HG02870 (cell line): ENCODE data around the gene TSPOAP1.

Source experiments
- ATAC-seq: cut with Tn5 transposase; IDR thresholded peaks from one replicate; pipeline ENCODE4 v1.9.1; 2021; ENCODE audit warnings: mild to moderate bottlenecking, moderate library complexity; ENCODE audit not compliant: unreplicated experiment

Gene TSPOAP1

DNA sequence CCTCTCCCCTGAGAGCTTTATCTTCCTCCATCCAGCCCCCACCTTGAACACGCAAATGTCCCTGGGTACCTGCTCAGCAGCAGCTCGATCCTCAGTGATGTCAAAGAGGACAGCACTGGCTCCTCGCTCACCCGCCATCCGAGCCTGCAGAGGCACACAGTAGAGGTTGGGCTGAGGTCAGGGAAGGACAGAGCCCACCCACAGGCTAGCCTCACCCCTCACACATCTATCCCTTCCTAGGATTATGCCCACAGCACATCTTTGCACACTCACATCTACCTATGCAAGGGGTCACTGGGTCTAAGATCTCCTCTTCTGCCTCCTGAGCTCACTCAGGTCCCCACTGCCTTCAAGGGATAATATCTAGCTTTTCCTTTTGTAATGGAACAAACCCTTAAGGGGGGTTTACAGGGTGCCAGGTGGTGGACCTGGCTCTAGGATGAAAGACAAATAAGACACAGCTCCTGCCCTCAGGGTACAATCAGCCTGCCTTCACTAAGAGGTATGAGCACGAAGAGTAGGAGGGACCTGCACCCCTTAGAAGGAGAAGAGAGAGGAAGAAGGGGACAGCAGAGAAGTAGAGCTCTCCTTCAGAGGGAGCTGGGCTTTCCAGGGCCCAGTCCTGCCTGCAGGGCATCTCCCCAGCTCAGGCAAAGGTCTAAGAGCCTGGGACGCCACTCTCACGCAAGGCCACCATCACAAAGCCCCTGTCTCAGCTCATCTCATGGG lies 35.0 kb upstream of the TSPOAP1 start:
- ATAC-seq = no peak

DNA sequence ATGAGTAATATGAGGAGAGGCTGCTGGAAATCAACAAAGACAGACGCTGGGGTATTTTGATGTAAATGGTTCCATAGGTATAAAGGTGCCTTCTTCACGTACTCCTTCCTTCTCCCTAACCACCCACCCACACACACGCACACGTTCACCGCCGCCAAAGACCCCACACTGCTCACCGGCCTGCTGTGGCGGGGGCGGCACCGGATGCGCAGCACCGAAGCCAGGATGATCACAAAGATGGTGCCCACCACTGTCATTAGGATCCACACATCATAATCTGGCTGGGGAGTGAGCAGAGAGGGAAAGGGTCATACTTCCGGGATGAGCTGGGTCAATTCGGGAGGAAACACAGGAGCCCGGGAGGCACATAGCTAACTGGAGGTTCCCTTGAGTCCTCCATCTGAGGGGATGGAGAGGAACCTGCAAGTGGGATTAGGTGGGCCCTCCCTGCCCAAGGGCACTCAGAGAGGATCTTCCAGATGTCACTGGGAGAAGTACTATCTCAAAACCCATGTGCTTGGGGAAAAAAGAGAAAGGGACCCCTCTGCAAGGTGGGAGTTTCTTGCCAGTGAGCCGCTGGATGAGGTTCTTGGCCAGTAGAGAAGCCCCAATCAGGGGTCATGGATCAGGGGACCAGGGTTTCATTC lies 33.9 kb upstream of the TSPOAP1 start:
- ATAC-seq = no peak

DNA sequence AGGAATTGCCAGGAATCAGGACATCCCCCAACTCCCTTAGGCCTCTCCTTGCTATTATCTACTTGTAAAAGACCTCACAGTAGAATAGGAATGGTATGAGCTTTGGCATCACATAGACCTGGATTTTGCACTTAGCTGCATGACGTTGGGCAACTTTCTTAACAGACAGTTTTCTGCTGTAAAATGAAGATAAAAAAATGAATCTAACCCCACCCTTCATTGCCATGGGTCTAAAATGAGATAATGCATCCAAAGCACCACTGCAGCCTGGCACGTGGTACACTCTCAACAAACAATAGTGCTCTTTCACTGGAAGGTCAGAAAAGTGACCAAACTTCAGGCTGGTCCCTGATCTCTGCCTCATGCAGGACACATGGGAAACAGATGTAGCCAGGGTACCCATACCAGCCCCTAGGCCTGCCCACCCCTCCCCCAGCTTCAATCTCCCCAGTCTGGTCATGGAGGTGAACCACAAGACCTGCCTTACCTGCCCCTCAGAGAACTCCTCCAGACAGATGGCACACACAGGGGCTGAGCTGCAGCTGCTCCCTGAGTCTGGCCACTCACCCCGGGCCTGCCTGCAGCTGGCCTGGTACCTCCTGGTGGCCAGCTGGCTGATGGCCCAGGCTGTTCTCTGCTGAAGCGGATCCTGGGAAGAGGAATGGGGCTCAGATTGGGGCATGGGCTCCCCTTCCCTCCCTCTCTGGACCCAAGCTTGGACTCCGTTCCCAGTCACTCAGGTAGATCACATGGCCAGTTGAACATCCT lies 31.9 kb upstream of the TSPOAP1 start:
- no peak for ATAC-seq

DNA sequence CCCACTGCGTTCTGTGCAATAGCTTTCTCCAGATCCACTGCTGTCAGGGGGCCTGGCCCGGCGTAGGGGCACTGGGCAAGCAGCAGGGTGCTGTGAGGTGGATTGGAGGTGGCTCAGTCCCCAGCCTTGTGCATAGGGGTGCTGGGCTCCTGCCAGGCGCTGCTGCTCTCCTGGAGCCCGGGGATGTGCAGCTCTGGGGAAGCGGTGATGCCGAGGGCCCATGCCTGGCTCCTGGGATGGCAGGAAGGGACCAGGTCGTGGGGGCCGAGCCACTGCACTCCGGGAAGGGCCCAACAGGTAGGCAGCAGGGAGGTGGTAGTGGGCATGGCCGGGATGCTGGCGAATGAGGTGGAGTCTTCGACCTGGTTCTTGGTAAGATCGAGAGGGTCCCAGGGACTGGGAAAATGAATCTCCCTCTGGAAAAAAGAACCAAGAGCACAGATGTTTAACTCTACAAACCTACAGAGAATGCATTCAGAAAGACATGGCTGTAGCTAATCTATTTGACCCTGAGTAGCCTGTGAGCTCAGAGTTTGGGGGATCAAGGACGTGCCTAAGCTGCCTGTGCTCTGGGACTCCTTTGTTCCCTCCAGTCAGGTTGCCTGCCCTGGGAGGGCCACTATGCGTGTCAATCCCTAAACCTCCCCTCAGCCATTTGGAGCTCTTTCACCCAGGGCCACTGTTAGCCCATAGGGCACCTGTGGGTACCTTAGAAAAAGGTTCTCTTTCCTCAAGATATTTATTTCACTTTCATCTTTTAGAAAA lies 30.0 kb upstream of the TSPOAP1 start:
- ATAC-seq = no peak

DNA sequence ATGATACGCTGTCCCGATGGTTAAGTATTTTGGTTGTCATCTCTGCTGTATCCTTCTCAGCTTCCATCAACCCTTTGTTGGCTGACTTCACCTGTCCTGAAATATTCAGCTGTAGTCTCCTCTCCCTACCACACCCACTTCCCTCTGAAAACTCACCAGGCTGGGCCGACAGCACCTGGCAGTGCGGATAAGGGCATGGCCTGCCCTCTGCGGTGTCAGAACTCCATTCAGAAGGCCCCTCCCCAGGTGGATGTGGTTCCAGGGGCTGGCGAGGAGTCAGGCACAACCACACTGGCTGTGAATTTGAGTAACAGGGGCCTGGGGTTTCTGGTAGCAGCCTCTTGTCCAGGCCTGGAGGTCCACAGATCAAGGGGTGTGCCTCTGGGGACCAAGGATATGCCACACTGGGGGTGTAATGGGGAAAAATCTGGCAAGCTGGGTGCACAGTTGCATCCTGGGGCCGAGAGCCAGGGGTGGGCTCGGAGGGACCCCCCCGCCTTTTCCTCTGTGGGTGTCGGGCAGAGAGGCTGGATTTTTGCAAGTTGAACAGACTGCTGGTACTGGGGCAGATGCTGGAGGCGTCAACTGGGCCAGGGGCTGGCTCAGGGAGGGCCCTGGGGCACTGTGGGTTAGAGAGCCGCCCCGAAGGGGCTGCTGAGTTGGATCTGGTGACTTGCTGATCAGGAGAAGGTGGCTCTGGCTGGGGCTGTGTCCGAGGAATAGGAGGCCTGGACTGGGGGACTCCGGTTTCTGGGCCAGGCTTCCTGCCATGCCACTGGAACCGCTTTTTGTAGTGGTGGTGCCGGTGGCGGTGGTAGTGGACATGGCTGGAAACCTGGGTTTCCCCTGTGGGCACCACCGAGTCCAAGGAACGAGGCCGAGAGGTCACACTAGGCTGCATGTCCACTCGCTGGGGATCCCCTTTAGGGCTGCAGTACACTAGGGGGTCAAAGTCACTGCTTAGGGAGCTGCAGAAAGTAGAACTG lies 29.0 kb upstream of the TSPOAP1 start:
- ATAC-seq = no peak

DNA sequence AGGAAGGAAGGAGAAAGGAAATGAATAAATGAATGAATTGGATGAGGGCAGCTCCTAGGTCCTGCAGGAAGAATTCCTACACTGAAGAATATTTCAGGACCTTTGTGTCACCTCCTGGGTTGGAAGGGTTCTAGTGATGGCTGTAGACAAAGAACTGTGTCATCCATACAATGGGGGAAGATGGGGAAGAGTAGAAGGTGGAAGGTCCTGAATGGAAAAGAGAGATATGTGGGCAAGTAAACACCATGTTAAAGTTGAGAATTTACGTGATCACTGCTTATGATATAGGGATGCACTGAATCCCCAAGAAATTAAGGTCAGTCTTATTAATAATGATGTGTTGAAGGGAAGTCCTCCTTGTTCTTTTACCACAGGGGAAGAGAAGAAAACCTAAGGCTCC lies 27.6 kb upstream of the TSPOAP1 start:
- no peak for ATAC-seq

DNA sequence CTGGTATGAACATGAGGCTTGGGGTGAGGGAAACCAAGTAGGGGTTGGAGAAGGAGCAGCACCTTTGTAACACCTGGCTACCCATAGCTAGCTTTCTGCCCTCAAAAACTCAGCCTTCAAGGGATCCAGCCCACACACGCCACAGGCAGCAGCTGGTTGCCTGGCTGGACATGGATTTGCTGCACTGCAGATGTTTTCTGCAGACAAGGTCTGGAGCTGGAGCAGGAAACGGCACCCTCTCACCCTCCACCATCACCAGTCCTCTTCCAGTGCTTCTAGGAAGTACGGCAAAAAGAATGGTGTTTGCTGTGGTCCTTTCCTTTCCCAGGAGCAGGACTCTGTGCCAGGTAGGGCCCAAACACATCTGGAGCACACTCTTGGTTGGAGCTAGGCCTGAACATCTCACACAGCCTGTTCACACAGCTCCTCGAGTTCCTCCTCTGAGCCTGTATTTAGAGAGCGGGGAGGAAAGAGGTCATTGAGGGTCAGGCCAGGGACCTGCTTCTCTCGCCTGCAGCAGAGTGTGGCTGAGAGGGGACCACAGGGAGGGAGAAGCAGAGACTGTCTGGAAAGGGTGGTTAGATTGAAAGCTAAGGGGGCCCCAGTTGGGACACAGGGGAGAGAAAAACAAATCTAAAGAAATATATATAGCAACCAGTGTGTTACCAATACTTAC lies 26.1 kb upstream of the TSPOAP1 start:
- ATAC-seq = no peak

DNA sequence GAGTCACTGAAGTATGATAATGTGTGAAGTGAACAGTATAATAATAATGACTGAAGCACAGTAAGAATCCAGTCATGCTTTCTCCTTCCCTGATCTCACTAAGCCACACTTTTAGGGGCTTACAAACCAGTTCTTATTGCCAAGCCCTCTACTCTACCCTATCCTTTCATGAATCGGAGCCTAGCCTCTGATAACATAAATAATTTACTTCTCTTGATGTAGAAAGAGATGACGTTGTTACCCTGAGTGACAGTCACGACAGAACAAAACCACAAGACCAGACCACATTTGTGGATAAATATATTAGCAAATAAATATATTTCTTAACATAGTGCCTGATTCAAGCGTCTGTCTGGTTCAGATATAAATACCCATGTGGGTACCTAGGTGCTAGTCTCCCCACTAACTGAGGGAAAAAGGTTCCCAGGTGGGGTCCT lies 24.8 kb upstream of the TSPOAP1 start:
- no peak for ATAC-seq

DNA sequence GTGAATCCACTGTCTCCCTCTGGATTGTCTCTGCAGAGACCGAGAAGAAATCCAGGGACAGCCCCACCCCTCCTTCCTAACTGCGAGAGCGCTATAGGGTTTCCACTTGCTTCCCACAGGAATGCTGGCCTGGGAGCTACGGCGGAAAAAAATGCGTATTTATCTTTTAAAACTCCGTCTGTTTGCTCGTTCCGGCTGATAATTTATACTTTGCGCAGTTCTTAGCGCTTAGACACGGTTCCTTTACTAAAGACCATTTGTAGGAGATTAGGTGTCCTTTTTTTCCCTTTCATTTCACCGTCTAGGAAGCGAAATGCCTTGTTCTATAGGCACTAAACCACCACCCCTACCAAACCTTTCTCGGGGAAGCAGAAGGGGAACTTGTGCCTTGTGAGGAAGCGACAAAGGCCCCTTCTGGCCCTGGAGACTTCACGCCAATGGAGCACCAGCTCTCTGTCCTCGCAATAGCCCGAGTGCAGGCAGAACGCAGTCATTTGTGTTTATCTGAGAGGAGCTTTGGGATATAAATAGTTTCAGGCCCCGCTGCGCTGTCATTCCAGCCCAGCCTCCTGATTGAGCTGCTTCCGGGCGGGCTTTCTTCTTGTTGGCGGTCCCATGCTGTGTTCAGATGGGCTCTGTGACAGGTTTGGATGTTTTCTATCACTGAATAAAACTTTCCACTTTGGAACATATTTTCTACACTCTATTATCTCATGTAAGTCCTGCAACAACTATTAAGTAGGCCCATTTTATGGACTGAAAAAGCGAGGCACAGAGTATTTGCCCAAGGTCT lies 24.2 kb upstream of the TSPOAP1 start:
- ATAC-seq = no peak

DNA sequence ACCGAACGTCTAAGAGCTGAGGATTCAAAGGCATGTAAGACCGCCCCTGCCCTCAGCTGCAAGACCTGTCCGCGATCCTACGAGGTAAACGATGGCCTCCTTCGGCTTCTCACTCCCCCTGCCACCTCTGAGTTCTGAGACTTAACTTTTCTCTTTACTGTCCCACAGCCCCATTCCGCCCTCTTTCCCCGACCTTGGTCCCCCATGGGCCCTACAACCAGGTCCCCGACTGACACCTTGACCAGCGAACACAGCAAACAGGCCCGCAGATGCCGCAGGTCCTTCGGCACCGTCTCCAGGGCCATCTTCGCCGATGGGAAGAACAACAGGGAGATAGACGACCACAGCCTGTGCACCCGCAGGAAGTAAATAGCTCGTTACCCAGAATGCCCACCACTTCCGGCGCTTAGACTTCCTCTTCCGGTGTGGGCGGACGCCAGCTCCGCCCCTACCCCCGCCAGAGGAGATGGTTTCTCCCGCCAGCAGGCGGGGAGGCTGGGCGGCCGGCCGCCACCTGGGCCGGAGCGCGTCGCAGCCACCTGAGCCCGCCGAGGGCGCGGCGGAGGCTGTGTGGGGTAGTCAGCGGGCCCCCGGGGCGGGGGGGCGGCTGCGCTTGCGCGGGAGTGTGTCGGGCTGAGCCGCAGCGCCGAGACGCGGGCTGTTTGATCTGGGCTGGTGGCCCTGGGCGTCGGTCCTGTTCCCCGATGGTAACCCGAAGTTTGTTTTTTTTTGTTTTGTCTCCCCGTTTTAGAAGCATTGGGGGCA lies 23.4 kb upstream of the TSPOAP1 start, which contains the start of gene SUPT4H1:
SUPT4H1 (minus strand) TSS at position 371 of the 765 bp plus-strand sequence; CDS start at position 305, 66 bp downstream.
- peak; percentile 78 for ATAC-seq

DNA sequence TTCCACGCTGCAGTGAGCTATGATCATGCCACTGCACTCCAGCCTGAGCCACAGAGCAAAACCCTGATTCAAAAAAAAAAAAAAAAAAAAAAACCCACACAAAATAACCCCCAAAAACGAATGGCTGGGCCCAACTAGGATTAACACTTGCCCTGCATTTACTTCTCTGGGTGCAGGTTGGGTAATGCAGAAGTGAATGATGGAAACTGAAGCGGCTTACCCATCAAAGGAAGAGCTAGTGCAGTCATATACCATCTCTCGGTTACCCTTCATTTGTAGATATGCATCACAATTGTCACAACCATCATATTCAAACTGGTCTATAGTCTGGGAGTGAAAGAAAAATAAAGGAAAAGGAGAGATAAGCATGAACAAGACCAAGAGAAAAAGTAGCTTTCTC lies 22.6 kb upstream of the TSPOAP1 start:
- ATAC-seq = no peak

DNA sequence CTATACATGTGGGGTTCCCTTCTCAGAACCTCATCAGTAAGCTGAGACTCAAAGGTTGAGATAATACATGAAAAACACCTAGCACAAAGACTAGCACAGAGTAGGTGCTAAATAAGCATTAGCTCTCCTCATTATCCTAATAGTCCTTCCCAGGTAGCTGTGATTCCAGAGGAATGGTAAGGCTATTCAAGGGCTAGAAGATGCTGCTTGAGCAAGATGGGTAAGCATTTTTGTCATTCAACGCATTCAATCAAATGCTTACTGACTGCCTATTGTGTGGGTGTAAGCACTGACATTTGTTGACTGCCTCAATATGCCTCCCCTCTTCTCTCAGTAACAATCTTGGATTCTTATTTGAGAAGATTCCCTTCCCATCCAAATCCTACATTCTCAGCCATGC lies 19.4 kb upstream of the TSPOAP1 start:
- ATAC-seq = no peak

DNA sequence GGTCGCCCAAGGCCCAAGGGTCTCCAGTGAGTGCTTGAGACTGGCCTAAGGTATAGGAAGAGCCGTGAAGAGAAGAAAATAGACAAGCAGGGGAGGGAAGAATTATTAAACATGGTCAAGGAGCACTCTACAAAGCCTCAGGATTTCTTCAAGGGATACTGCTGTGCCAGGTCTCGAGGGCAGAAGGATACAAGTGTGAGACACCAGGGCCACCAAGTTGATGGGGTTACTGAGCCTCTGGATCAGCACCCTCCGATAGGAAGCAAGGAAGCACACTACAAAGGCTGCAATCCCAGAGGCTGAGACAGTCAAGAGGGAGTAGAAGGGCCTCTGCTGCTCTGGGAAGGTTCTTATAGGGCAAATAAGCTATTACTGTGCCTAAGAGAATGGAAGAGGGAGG lies 16.9 kb upstream of the TSPOAP1 start:
- no peak for ATAC-seq

DNA sequence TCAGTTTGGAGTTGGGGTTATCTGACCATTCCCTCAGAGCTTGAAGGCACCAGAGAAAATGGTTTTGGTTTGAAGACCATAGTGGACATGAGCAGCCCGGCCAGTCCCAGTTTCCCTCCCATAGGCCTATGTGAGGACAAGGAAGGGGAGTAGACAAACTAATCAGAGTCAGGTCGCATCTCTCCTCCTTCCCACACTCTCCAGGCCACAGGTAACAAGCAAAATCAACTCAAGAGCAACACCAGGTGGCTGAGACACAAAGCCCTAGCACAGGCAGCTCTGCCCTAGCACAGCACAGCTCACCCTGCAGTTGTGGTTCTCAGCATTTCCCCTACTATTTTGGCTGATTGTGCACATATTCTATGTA lies 16.2 kb upstream of the TSPOAP1 start:
- peak; percentile 62 for ATAC-seq

DNA sequence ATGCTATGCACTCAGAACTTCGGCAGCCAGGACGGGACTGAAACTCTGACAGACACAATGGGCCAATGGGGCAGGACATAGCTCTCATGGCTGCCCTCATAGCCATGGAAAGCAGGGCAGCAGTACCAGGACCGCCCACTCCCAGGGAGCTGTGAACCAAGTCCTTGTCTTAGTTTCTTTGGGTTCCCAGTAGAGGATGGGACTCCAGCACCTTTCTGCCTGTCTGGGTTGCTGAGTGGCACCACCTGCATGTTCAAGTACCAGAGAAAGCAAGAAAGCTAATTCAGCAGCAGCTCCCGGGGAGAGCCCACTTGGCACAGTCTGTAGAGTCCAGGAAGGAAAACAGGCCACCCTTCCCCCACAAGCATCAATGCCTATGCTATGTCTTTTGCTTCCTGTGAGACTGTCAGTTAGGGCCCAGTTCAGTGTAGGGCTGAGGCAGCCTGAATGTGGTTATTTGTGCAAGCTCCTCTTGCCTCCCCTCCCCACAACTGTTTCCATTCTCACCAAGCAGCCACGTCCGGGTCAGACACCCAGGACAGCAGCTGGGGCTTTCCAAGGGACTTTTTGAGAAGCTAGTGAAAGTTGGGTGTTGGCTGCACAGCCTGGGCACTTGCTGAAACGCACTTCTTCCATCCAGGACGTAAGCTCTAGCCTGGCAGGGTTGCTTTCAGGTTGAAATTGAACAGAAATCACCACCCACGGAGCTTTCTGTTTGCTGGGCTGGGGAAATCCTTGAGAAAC lies 15.6 kb upstream of the TSPOAP1 start:
- ATAC-seq = peak; percentile 86

DNA sequence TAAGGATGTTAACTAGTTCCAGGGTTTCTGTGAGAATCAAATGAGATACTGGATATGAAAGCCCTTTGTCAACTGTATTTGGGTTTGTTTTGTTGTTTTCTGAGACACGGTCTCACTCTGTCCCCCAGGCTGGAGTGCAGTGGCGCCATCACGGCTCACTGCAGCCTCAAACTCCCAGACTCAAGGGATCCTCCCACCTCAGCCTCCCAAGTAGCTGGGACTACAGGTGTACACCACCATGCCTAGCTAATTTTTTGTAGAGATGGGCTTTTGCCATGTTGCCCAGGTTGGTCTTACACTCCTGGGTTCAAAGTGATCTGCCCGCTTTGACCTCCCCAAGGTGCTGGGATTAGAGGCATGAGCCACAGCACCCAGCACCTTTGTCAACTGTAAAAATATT lies 14.5 kb upstream of the TSPOAP1 start:
- no peak for ATAC-seq

DNA sequence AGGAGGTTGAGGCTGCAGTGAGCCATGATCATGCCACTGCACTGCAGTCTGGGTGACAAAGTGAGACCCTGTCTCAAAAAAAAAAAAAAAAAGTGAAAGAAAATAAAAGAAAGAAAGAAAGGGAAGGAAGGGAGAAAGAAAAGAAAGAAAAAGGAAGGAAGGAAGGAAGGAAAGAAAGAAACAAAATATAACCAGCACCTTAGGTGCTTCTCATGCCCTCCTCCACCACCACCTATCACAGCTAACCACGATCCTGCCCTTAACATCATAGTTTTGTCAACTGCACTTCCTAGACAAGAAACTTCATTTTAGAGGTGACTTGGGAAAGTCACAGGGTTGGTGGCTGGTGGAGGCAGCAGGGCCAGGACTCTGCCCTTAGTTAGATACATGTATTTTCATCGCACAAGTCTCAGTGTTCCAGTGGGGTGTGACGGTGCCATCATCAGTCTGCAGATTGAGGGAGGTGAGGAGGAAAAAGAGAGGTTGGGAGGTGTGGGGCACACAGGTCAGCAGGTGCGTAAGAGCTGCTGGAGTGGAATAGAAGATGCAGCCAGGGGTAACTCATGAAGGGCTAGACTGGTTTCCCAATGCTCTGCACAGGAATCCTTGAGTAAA lies 13.4 kb upstream of the TSPOAP1 start:
- ATAC-seq = no peak
